GM18498 (cell line): ENCODE data around the gene LCNL1.

Experiments
- ATAC-seq: cut with Tn5 transposase; IDR thresholded peaks from one replicate; pipeline ENCODE4 v1.9.1; 2021; ENCODE audit warnings: mild to moderate bottlenecking, moderate library complexity; ENCODE audit not compliant: unreplicated experiment

The LCNL1 gene

GRCh38 chr9:136982232-136983051, at the start of gene LCNL1:
Gene LCNL1, plus strand, starts transcription at chr9:136982993. Its CDS starts 594 bp downstream, at chr9:136983587.
- no peak for ATAC-seq

- ATAC-seq, result no peak
These were observed 48.5 kb upstream of the LCNL1 start for GRCh38 chr9:136934277-136934676.

GRCh38 chr9:136935651-136936050, 47.1 kb upstream of the LCNL1 start:
- ATAC-seq, result no peak

- ATAC-seq, result no peak
These were observed 46.1 kb upstream of the LCNL1 start for GRCh38 chr9:136936645-136937170.

- ATAC-seq, result no peak
These were observed 45.4 kb upstream of the LCNL1 start for GRCh38 chr9:136937186-136938001.

GRCh38 chr9:136939431-136939995, 43.3 kb upstream of the LCNL1 start:
- no peak for ATAC-seq

DNA sequence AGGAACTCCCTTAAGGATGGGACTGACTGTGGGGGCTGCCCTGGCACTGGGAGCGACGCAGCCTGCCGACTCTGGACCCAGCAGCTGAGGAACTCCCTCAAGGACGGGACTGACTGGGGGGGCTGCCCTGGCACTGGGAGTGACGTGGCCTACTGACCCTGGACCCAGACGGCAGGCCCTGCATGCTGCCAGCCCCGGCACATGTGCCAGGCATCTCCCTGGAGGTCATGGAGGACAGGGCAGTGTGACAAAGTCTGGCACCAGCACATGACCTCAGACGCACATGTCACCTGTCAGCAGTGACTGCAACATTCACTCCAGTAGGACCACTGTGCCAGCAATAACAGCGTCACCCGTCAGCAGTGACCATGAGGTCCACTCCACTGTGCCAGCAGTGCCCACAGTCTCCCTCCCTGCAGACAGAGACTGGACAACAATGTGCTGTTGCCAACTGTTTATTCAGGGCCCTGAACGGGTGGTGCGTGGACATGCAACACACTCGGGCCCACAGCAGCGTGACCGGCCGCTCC, 42.7 kb upstream of the LCNL1 start:
- ATAC-seq, result no peak

GRCh38 chr9:136940526-136941230, 42.1 kb upstream of the LCNL1 start:
- ATAC-seq, result no peak

- no peak for ATAC-seq
These were observed 41.3 kb upstream of the LCNL1 start for GRCh38 chr9:136941231-136942111.

DNA sequence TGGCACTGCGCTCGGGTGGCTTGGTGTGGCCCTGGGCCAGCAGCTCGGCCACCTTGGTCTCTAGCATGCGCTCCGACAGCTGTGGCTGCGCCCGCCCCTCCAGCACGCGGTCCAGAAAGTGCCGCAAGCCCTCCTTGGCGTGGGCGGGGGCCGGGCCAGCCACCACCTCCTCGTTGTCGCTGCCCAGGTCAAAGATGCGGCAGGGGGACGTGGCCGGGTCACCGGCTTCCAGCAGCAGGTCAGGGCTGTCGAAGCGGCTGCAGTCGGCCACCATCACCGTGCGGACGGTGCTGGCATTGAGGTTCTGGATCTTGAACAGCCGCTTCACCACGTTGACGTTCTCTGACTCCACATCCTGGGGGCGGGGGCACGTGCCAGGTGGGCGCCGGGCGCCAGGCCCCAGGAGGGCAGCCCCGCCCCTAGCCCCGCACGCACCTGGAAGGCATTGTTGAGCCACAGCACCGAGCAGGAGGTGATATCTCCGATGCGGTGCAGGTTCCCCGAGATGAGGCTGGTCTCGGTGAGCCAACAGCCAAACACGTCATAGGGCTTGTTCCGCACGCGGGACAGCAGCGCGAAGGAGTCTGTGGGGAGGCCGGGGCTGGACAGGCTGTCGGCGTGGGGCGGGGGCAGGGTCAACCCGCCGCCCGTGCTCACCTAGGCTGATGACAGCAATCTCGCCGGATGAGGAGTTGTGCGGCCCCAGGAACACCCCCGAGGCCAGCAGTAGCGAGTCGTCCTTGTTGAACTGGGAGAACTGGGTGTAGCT, 40.5 kb upstream of the LCNL1 start:
- no peak for ATAC-seq

DNA sequence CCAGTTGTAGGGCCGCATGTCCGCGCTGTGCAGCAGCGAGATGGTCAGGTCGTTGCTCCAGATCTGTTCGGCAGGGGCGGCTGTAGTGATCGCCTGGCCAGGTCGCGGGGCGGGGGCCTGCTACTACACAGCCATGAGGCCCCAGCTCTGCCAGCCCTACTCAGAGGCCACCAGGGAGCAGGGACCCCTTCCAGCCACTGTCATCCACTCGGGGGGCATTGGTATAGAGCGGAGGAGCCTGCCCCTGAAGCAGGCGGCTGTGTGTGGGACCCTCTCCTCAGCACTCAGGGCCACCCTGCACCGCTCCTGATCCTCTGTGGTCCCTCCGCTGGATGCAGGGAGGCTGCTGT, 39.9 kb upstream of the LCNL1 start:
- ATAC-seq, result no peak

DNA sequence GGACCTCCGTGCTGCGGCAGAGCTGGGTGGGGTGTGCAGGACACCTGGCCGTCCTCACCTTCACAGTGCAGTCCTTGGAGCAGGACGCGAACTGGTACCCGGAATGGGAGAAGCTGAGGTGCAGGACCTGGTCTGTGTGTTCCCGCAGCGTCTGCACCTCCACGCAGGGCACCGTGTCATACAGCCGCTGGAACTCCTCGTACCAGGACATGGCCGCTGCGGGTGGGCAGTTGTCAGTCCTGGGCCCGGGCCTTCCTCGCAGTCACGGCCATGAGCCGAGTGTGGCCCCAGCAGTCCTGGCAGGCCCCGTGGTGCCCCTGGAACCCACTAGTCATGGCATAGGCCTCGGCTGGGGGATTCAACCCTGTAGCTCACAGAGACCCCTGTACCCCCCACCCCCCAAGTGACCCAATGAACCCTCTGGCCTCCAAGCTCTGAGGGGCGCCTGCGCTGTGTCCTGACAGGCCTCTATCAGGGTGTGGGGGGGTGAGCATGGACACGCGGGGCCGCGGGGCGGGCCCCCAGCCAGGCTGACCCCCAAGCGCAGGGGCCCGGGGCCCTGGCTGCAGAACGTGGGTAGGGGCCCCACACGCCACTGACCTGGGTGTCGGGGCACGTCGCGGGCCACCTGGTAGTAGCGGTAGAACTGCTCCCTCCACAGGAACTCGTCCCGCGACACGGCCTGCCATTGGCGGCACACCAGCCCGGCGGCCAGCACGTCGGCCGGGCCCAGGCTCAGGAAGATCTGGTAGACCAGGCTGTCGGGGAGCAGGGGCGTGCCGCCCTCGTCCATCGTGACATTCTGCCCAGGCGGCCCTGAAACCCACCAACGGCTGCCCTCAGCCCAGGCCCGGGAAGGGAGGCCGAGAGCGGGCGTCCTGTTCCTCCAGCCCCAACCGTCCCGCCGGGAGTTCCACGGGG, 39.2 kb upstream of the LCNL1 start:
- peak; percentile 25 for ATAC-seq

- peak; percentile 41 for ATAC-seq
These were observed 38.6 kb upstream of the LCNL1 start for GRCh38 chr9:136944212-136944518.

DNA sequence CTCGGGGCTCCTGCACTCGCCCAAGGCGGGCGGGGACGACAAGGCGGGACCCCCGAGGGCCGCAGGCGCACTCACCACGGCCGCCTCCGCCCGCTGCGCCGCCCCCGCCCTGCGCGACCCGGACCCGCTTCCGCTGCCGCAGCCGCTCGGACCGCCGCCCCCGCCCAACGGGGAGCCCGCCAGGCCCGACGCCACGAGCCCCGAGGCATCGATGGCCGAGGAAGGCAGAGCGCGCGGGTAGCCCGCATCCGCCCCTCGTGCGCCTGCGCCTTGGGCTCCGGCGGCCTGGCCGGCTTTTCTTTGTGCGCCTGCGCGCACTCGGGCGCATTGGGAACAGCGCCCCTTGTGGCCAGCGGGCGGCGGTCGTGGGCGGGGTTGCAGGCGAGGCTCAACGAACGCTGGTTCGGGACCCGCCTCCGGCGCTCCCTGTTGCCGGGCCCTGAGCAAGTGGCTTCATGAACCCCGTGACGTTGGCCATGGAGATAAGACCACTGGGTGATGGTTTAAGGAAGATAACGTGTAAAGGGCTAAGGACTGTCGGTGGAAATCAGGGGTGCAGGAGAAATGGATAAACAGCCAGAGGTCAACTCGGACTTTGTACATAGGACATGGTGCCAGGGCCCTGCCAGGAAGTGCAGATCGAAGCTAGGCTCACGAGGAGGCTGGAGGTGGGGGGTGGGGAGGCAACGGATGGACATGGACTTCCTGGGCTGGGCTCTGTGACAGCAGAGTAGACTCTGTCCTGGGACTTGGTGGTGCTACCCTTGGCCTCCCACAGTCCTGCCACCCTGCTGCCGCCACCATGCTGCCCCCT, 38.1 kb upstream of the LCNL1 start, which contains the start of the genes C8G and FBXW5:
Gene C8G (plus strand): TSS at position 725 of the 814 bp plus-strand sequence. CDS start 78 bp downstream, at position 803.
Gene FBXW5 (minus strand): TSS at position 220 of the 814 bp plus-strand sequence. CDS start 655 bp downstream, outside the sequence.
- ATAC-seq, result peak; percentile 81

DNA sequence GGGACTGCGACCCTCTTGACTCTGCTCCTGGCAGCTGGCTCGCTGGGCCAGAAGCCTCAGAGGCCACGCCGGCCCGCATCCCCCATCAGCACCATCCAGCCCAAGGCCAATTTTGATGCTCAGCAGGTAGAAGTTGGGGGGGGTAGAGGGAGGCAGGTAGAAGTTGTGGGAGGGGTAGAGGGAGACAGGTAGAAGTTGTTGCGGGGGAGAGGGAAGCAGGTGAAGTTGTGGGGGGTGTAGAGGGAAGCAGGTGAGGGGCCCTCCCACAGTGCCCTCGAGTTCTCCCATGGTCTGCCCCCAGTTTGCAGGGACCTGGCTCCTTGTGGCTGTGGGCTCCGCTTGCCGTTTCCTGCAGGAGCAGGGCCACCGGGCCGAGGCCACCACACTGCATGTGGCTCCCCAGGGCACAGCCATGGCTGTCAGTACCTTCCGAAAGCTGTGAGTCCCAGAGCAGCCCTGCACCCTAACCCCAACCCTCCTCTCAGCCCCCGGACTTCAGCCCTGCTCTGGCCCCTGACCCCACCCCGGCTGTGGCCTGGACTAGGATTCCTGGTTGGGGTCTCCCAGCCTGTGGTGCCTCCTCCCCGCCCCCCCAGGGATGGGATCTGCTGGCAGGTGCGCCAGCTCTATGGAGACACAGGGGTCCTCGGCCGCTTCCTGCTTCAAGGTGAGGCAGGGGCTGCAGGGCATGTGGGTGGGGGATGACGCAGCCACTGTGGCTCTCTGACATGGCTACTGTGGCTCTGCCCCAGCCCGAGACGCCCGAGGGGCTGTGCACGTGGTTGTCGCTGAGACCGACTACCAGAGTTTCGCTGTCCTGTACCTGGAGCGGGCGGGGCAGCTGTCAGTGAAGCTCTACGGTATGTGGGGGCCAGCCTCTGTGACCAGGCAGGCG, 37.2 kb upstream of the LCNL1 start:
- ATAC-seq, result no peak
